Loucy (cell line): ENCODE results near the gene GTF2F1.

Experiments
- EZH2phosphoT487 ChIP-seq: fragments of 200-600 bp; IDR thresholded peaks from 2 replicates; pipeline ENCODE4 v1.6.1; 2018; ENCODE audit warnings: antibody characterized with exemption, mild to moderate bottlenecking, moderate library complexity, borderline replicate concordance
- TF ChIP-seq, protein P1 (sequence below): fragments of 200-600 bp; sonication (generic); conservative IDR thresholded peaks from 2 replicates; pipeline ENCODE4 v1.5.1; 2014; ENCODE audit warnings: mild to moderate bottlenecking, antibody characterized with exemption, low read length

DNA sequence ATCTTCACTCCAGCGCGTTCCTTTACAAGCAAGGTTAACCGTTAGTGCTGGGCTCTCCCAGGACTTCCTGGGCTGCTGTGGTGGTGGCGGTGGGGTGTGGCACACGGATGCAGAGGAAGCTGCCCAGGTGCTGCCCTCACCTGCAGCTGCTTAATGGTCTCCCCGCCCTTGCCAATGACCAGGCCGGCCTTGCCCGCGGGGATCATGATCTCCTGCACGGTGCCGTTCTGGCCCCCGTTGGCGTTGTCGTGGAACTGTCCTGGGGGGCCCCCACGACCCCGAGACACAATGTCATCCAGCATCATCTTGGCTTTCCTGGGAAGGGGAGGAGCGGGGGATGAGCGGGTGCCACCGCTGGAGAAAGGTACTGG lies 25.6 kb upstream of the GTF2F1 start:
- TF ChIP-seq, protein P1, sequence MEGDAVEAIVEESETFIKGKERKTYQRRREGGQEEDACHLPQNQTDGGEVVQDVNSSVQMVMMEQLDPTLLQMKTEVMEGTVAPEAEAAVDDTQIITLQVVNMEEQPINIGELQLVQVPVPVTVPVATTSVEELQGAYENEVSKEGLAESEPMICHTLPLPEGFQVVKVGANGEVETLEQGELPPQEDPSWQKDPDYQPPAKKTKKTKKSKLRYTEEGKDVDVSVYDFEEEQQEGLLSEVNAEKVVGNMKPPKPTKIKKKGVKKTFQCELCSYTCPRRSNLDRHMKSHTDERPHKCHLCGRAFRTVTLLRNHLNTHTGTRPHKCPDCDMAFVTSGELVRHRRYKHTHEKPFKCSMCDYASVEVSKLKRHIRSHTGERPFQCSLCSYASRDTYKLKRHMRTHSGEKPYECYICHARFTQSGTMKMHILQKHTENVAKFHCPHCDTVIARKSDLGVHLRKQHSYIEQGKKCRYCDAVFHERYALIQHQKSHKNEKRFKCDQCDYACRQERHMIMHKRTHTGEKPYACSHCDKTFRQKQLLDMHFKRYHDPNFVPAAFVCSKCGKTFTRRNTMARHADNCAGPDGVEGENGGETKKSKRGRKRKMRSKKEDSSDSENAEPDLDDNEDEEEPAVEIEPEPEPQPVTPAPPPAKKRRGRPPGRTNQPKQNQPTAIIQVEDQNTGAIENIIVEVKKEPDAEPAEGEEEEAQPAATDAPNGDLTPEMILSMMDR = no peak
- TF ChIP-seq EZH2phosphoT487 = no peak
